ENCODE data around the gene TIAM1.

TIAM1 gene

GRCh38 chr21:31201144-31201543, 142.9 kb downstream of the TIAM1 start:
- H3K4me3 ChIP-seq (ENCODE audit: severe bottlenecking): no peak overlapping the region
- H3K4me1 ChIP-seq (ENCODE audit: insufficient read depth, poor library complexity, severe bottlenecking): peaks cover 7% of the 10 kb centered on the region
- H3K27me3 ChIP-seq (ENCODE audit: insufficient read depth, poor library complexity, severe bottlenecking): no peaks in the 10 kb centered on the region
- TF ChIP-seq CTCF (IDR thresholded peaks at IDR 0.05; ENCODE audit: poor library complexity, severe bottlenecking): no peak
- H3K9me3 ChIP-seq (ENCODE audit: severe bottlenecking): no peaks in the 10 kb centered on the region
- no peak overlapping the region for H3K27ac ChIP-seq (ENCODE audit: poor library complexity, severe bottlenecking)
- DNase-seq (ENCODE audit: low spot score) (no peak), ATAC-seq (ENCODE audit: low read depth) (no peak)
- H3K36me3 ChIP-seq (ENCODE audit: low read depth): no peaks in the 10 kb centered on the region

- H3K4me1 ChIP-seq (ENCODE audit: insufficient read depth, poor library complexity, severe bottlenecking): peaks cover 4% of the 10 kb centered on the region
- no peak for DNase-seq (ENCODE audit: low spot score)
- no peaks in the 10 kb centered on the region for H3K36me3 ChIP-seq (ENCODE audit: low read depth)
- no peaks in the 10 kb centered on the region for H3K27me3 ChIP-seq (ENCODE audit: insufficient read depth, poor library complexity, severe bottlenecking)
- TF ChIP-seq CTCF (IDR thresholded peaks at IDR 0.05; ENCODE audit: poor library complexity, severe bottlenecking): peak; percentile 78
- H3K27ac ChIP-seq (ENCODE audit: poor library complexity, severe bottlenecking): no peak overlapping the region
- H3K9me3 ChIP-seq (ENCODE audit: severe bottlenecking): no peaks in the 10 kb centered on the region
- H3K4me3 ChIP-seq (ENCODE audit: severe bottlenecking): no peak overlapping the region
- peak; percentile 49; the same call in 1 of the 3 replicates for ATAC-seq (ENCODE audit: low read depth)
Measured at GRCh38 chr21:31198575-31198974, 145.5 kb downstream of the TIAM1 start.

- Histone ChIP-seq H3K9me3 (ENCODE audit: severe bottlenecking) (no peaks in the 10 kb centered on the region), H3K27me3 (ENCODE audit: insufficient read depth, poor library complexity, severe bottlenecking) (no peaks in the 10 kb centered on the region), H3K36me3 (ENCODE audit: low read depth) (no peaks in the 10 kb centered on the region), H3K4me1 (ENCODE audit: insufficient read depth, poor library complexity, severe bottlenecking) (no peaks in the 10 kb centered on the region), H3K4me3 (ENCODE audit: severe bottlenecking) (no peak overlapping the region), H3K27ac (ENCODE audit: poor library complexity, severe bottlenecking) (no peak overlapping the region)
- TF ChIP-seq CTCF (IDR thresholded peaks at IDR 0.05; ENCODE audit: poor library complexity, severe bottlenecking): no peak
- DNase-seq (ENCODE audit: low spot score) (no peak), ATAC-seq (ENCODE audit: low read depth) (no peak)
Measured at GRCh38 chr21:31196724-31197123, 147.3 kb downstream of the TIAM1 start.

GRCh38 chr21:31195334-31196015, 148.6 kb downstream of the TIAM1 start:
- DNase-seq (ENCODE audit: low spot score) (no peak), ATAC-seq (ENCODE audit: low read depth) (no peak)
- H3K9me3 ChIP-seq (ENCODE audit: severe bottlenecking): no peaks in the 10 kb centered on the region
- no peak for TF ChIP-seq CTCF (IDR thresholded peaks at IDR 0.05; ENCODE audit: poor library complexity, severe bottlenecking)
- H3K27ac ChIP-seq (ENCODE audit: poor library complexity, severe bottlenecking): no peak overlapping the region
- H3K4me1 ChIP-seq (ENCODE audit: insufficient read depth, poor library complexity, severe bottlenecking): no peaks in the 10 kb centered on the region
- no peak overlapping the region for H3K4me3 ChIP-seq (ENCODE audit: severe bottlenecking)
- no peaks in the 10 kb centered on the region for H3K27me3 ChIP-seq (ENCODE audit: insufficient read depth, poor library complexity, severe bottlenecking)
- H3K36me3 ChIP-seq (ENCODE audit: low read depth): no peaks in the 10 kb centered on the region

- TF ChIP-seq CTCF (IDR thresholded peaks at IDR 0.05; ENCODE audit: poor library complexity, severe bottlenecking): no peak
- Histone ChIP-seq H3K36me3 (ENCODE audit: low read depth) (no peaks in the 10 kb centered on the region), H3K4me3 (ENCODE audit: severe bottlenecking) (no peak overlapping the region), H3K27ac (ENCODE audit: poor library complexity, severe bottlenecking) (no peak overlapping the region), H3K9me3 (ENCODE audit: severe bottlenecking) (no peaks in the 10 kb centered on the region), H3K27me3 (ENCODE audit: insufficient read depth, poor library complexity, severe bottlenecking) (no peaks in the 10 kb centered on the region), H3K4me1 (ENCODE audit: insufficient read depth, poor library complexity, severe bottlenecking) (no peaks in the 10 kb centered on the region)
- ATAC-seq (ENCODE audit: low read depth) (no peak), DNase-seq (ENCODE audit: low spot score) (no peak)
Measured at GRCh38 chr21:31194510-31195293, 149.4 kb downstream of the TIAM1 start.

All from RWPE2 (cell line).